ENCODE results near the gene ZBTB7C. TPM values are rescaled to one million over a fixed set of nuclear protein-coding genes. Genes with fewer than 3 reads are reported as not detected.

ZBTB7C gene
- total RNA-seq, 1 experiment from 2014 or later: 0.32 TPM

DNA sequence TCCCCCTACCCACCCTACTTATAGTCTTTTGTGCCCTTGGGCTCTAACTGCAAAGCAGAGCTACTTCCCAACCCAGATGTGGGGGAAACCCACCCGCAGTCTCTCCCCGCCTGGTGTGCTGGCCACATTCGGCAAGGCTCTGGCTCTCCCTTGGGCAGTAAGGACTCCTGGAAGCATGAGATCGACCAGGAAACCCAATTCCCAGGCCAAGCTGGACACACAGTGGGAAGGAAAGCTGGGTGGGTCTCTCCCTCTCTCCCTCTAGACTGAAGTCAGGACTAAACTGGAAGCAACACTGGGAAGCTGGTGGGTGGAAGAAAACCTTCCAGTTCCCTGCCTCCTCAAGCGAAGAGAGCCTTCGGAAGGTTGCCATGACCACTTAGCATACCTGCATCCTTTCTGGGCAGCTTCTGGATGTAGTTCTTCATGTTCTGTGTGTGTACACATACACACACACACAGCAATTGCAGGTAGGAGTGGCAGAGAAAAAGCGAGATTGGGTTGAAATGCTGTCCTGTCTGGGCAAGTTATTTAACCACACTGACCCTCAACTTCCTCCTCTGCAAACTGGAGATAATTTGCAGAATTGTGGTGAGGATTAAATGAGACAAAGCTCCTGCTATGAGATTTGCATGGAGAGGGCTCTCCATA is 33.9 kb downstream of the ZBTB7C start:
- TF ChIP-seq, protein P1, sequence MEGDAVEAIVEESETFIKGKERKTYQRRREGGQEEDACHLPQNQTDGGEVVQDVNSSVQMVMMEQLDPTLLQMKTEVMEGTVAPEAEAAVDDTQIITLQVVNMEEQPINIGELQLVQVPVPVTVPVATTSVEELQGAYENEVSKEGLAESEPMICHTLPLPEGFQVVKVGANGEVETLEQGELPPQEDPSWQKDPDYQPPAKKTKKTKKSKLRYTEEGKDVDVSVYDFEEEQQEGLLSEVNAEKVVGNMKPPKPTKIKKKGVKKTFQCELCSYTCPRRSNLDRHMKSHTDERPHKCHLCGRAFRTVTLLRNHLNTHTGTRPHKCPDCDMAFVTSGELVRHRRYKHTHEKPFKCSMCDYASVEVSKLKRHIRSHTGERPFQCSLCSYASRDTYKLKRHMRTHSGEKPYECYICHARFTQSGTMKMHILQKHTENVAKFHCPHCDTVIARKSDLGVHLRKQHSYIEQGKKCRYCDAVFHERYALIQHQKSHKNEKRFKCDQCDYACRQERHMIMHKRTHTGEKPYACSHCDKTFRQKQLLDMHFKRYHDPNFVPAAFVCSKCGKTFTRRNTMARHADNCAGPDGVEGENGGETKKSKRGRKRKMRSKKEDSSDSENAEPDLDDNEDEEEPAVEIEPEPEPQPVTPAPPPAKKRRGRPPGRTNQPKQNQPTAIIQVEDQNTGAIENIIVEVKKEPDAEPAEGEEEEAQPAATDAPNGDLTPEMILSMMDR (conservative IDR thresholded peaks at IDR 0.05; ENCODE audit: low read depth, low read length): no peak
- intact Hi-C loops (cut with micrococcal nuclease; ENCODE audit: unreplicated experiment): no loop called here
- H3K4me1 ChIP-seq (ENCODE audit: insufficient read depth, low read length, poor library complexity, severe bottlenecking): no peaks in the 10 kb centered on the region
- CTCF ChIA-PET: no interaction called here
- no peak overlapping the region for H3K27ac ChIP-seq (ENCODE audit: low read depth, low read length, poor library complexity, severe bottlenecking)
- POLR2A ChIA-PET (ENCODE audit: low non-redundant PET): interaction anchor here (0.6 kb wide), 1 partner anchor 389 kb away, joined by 12 read pairs; no protein-coding TSS in a partner anchor
- H3K9me3 ChIP-seq (ENCODE audit: low read depth, low read length, poor library complexity, severe bottlenecking): no peaks in the 10 kb centered on the region
- BruUV-seq (replicated peaks): no TSS peak
- H3K4me3 ChIP-seq (ENCODE audit: low read depth, low read length, poor library complexity, severe bottlenecking): no peak overlapping the region
- DNase-seq (ENCODE audit: low spot score): no peak
- H3K36me3 ChIP-seq (ENCODE audit: insufficient read depth, low read length, poor library complexity, severe bottlenecking): no peaks in the 10 kb centered on the region
- peaks cover 16% of the 10 kb centered on the region for H3K27me3 ChIP-seq (replicated peaks; ENCODE audit: insufficient read depth, low read depth, low read length, poor library complexity)

DNA sequence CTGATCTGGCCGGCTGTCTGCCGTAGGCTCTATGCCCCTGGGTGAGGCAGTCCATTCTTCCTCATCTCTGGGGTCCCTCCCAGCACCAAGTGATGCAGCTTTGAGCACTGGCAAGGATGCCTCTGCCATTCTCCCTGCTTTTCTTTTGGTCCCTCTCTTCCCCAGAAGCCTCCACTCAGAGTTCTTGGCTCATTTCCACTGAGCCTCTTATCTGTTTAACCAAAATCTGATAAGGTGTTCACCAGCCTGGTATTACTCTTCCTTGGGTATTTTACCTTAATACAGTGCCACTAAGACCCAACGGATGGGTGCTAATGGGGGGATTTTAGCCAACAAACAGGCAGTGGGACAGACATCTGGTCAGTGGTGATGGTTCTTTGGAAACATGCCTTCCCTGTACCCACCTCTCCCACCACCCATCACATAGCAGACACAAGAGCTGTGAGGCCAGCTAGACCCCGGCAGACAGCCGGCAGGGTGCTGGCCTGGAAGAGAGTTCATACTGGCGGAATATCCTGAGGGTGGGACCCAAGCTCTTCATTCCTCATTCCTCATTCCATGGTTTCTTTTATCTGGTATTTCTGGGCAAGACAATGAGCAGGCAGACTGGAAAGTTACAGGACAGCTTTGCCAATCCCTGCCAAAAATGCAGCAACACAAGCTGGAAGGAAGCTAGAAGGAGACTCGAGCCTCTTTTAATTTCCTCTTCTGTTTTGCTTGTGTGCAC is 34.6 kb downstream of the ZBTB7C start:
- TF ChIP-seq, protein P1 (conservative IDR thresholded peaks at IDR 0.05; ENCODE audit: low read depth, low read length): no peak
- TF ChIP-seq EZH2 (IDR thresholded peaks at IDR 0.05; ENCODE audit: borderline replicate concordance, low read depth, low read length, poor library complexity, severe bottlenecking): no peak
- Histone ChIP-seq H3K4me3 (ENCODE audit: low read depth, low read length, poor library complexity, severe bottlenecking) (no peak overlapping the region), H3K36me3 (ENCODE audit: insufficient read depth, low read length, poor library complexity, severe bottlenecking) (no peaks in the 10 kb centered on the region), H3K27me3 (replicated peaks; ENCODE audit: insufficient read depth, low read depth, low read length, poor library complexity) (peaks cover 11% of the 10 kb centered on the region), H3K27ac (ENCODE audit: low read depth, low read length, poor library complexity, severe bottlenecking) (no peak overlapping the region), H3K9me3 (ENCODE audit: low read depth, low read length, poor library complexity, severe bottlenecking) (no peaks in the 10 kb centered on the region), H3K4me1 (ENCODE audit: insufficient read depth, low read length, poor library complexity, severe bottlenecking) (no peaks in the 10 kb centered on the region)
- intact Hi-C loops (cut with micrococcal nuclease; ENCODE audit: unreplicated experiment): no loop called here
- POLR2A ChIA-PET (ENCODE audit: low non-redundant PET): interaction anchor here (0.6 kb wide), 1 partner anchor 388 kb away, joined by 12 read pairs; no protein-coding TSS in a partner anchor
- DNase-seq (ENCODE audit: low spot score): no peak
- CTCF ChIA-PET: no interaction called here
- no TSS peak for BruUV-seq (replicated peaks)

DNA sequence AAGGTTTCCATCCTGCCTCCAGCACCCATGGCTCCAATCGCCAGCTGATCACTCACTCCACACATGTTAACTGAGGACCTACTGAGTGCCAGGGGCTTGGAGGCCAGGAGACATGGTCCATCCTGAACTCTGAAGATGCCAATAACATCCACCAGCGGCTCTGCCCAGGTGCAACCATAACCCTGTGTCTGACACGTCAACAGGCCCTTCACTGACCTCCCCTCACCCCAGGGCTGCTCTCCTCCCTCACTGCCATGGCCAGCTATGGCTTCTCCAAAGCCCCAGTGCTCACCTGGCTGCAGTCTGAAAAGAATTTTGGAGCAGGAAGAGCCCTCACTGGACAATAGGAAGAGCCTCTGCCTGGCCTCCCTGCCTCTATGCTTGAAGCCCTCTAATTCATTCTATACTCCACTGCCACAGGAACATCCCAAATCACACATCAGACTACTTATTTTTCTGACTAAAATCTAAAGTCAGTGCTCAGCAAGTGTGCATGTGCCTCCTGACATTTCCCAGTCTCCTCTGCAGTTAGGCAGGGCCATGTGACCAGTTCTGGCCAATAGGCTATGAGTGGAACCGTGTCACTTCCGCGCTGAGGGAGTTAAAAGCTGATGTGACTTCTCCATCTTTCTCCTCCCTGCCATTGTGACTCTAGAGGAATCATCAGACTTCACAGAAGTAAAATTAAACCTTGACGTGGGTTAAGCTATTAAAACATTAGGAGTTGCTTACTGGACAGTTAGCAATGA is 37.2 kb downstream of the ZBTB7C start:
- Histone ChIP-seq H3K27me3 (replicated peaks; ENCODE audit: insufficient read depth, low read depth, low read length, poor library complexity) (no peaks in the 10 kb centered on the region), H3K27ac (ENCODE audit: low read depth, low read length, poor library complexity, severe bottlenecking) (no peak overlapping the region), H3K9me3 (ENCODE audit: low read depth, low read length, poor library complexity, severe bottlenecking) (no peaks in the 10 kb centered on the region), H3K4me3 (ENCODE audit: low read depth, low read length, poor library complexity, severe bottlenecking) (no peak overlapping the region), H3K36me3 (ENCODE audit: insufficient read depth, low read length, poor library complexity, severe bottlenecking) (no peaks in the 10 kb centered on the region), H3K4me1 (ENCODE audit: insufficient read depth, low read length, poor library complexity, severe bottlenecking) (no peaks in the 10 kb centered on the region)
- no TSS peak for BruUV-seq (replicated peaks)
- TF ChIP-seq, protein P1 (conservative IDR thresholded peaks at IDR 0.05; ENCODE audit: low read depth, low read length): no peak
- TF ChIP-seq EZH2 (IDR thresholded peaks at IDR 0.05; ENCODE audit: borderline replicate concordance, low read depth, low read length, poor library complexity, severe bottlenecking): no peak
- POLR2A ChIA-PET (ENCODE audit: low non-redundant PET): no interaction called here
- CTCF ChIA-PET: no interaction called here
- intact Hi-C loops (cut with micrococcal nuclease; ENCODE audit: unreplicated experiment): no loop called here
- no peak for DNase-seq (ENCODE audit: low spot score)
